A549 (cell line): ENCODE data around the gene KAT8.

Source experiments
- KDM5A ChIP-seq: fragments of 200-600 bp; sonication (generic); IDR thresholded peaks from 2 replicates; pipeline ENCODE4 v1.6.1; 2016; ENCODE audit warnings: antibody characterized with exemption, mild to moderate bottlenecking
- REST ChIP-seq: fragments of 200-600 bp; sonication (generic); IDR thresholded peaks from 2 replicates; pipeline ENCODE4 v1.6.1; 2016; ENCODE audit warnings: antibody characterized with exemption, mild to moderate bottlenecking, moderate library complexity
- RFX5 ChIP-seq: fragments of 450-650 bp; IDR thresholded peaks from 2 replicates; pipeline ENCODE4 v1.7.1; 2014; ENCODE audit warnings: antibody characterized with exemption, mild to moderate bottlenecking, moderate library complexity
- TF ChIP-seq, protein P1 (sequence below): IDR thresholded peaks from 2 replicates; pipeline ENCODE4 v1.6.1; 2012
- TF ChIP-seq, protein P2 (sequence below): fragments of 450-650 bp; IDR thresholded peaks from 2 replicates; pipeline ENCODE4 v1.6.1; 2014; ENCODE audit warnings: antibody characterized with exemption

GRCh38 chr16:31111881-31112466, 5.5 kb upstream of the KAT8 start:
- TF ChIP-seq REST (no peak), RFX5 (no peak), KDM5A (no peak)
- TF ChIP-seq, protein P1, sequence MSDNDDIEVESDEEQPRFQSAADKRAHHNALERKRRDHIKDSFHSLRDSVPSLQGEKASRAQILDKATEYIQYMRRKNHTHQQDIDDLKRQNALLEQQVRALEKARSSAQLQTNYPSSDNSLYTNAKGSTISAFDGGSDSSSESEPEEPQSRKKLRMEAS = no peak
- TF ChIP-seq, protein P2, sequence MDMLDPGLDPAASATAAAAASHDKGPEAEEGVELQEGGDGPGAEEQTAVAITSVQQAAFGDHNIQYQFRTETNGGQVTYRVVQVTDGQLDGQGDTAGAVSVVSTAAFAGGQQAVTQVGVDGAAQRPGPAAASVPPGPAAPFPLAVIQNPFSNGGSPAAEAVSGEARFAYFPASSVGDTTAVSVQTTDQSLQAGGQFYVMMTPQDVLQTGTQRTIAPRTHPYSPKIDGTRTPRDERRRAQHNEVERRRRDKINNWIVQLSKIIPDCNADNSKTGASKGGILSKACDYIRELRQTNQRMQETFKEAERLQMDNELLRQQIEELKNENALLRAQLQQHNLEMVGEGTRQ = no peak
